Heart right ventricle (tissue), 16 donors: ENCODE measurements around the gene CBLIF. TPM values are rescaled to one million over a fixed set of nuclear protein-coding genes. Genes with fewer than 3 reads are reported as not detected.

ENCODE experiments used
- ATAC-seq, 8 donors: fragments of 200-7000 bp; cut with Tn5 transposase; one replicate each; pipeline ENCODE4 v1.9.1; 2020; ENCODE audit warnings: mild to moderate bottlenecking in 8 of 8, moderate library complexity in 8 of 8, moderate number of reproducible peaks in 1 of 8
- DNase-seq, 2 donors: peaks; one replicate each; pipeline ENCODE4 v3.0.0-alpha.2; 2020
- H3K27ac ChIP-seq, 10 donors: fragments of 200-600 bp; sonication (generic) in 2 of 10; one replicate each; pipeline versions ENCODE4 v1.5.0 to v1.8.0; 2020 to 2022; ENCODE audit warnings: mild to moderate bottlenecking in 3 of 10
- H3K27me3 ChIP-seq, 7 donors: fragments of 200-600 bp; one replicate each; pipeline ENCODE4 v1.8.0; 2021 to 2022; ENCODE audit warnings: mild to moderate bottlenecking in 2 of 7
- H3K36me3 ChIP-seq, 9 donors: fragments of 200-600 bp; sonication (generic) in 1 of 9; one replicate each; pipeline versions ENCODE4 v1.5.0 to v1.8.0; 2020 to 2022; ENCODE audit warnings: mild to moderate bottlenecking in 2 of 9
- H3K4me1 ChIP-seq, 9 donors: fragments of 200-600 bp; sonication (generic) in 1 of 9; one replicate each; pipeline versions ENCODE4 v1.5.0 to v1.8.0; 2020 to 2022; ENCODE audit warnings: mild to moderate bottlenecking in 4 of 9
- H3K4me3 ChIP-seq, 10 donors: fragments of 200-600 bp; sonication (generic) in 2 of 10; one replicate each; pipeline versions ENCODE4 v1.5.0 to v1.8.0; 2020 to 2022; ENCODE audit warnings: mild to moderate bottlenecking in 7 of 10, moderate library complexity in 2 of 10
- H3K9me3 ChIP-seq, 11 donors: fragments of 200-600 bp in 10 of 11; sonication (generic) in 2 of 11; one replicate each; pipeline versions ENCODE4 v1.5.0 to v1.8.0; 2013 to 2022; ENCODE audit warnings: mild to moderate bottlenecking in 2 of 11, control low read depth in 1 of 11, moderate library complexity in 1 of 11
- CTCF ChIP-seq, 9 donors: fragments of 200-600 bp; sonication (generic) in 2 of 9; IDR thresholded peaks; one replicate each; pipeline versions ENCODE4 v1.5.0 to v1.8.0; 2021 to 2022; ENCODE audit warnings: antibody characterized with exemption in 9 of 9, mild to moderate bottlenecking in 5 of 9, moderate library complexity in 1 of 9
- WGBS, 2 donors: extraction: QIAGEN DNeasy Blood & Tissue Kit; methylation state at CpG; one replicate each; pipeline ENCODE4 v1.1.7; 2013; ENCODE audit warnings: inconsistent platforms in 1 of 2; 5-methylcytosine and 5-hydroxymethylcytosine counted together
- intact Hi-C, 10 donors: fragments of 100-400 bp; cut with DNase I; formaldehyde crosslinking; loops; one replicate each; pipeline versions ENCODE4 v1.11.1 to v1.14.2; 2022
- polyA plus RNA-seq, 2 donors: library from polyadenylated mRNA; stranded (reverse); fragments of 200-250 nt; gene quantifications; one replicate each; pipeline ENCODE4 v1.2.3, GENCODE V29; 2013
- total RNA-seq, 10 donors: library from RNA; stranded (reverse); fragmentation: NEBNext Ultra II Directional in 3 of 10; extraction: Animal tissue kit (Norgen Biotek cat#: 25700) in 3 of 10; gene quantifications; one replicate each; pipeline versions ENCODE4 v1.2.1 to v1.2.4, GENCODE V29; 2021 to 2023
- donor health status: Arrhythmogenic right ventricular cardiomyopathy.
- donor health status: ischemic (EF 13 %, LVEDD 7.1; RV severe dilation, severe dysfunction).
- donor health status: healthy with polysubstance abuse.
- donor health status: DM: no; HTN: yes; CAD: no.
- donor health status: DM: no; HTN: no; CAD: no.
- donor health status: ischemic (EF 25% LVEDD 6.9; RV normal size, moderate dysfunction).
- donor health status: ischemic (EF 25% LVEDD 5.7; RV mildly dilated, moderate dysfunction).
- donor health status: healthy.
- donor health status: DM: yes; HTN: yes; CAD: no.
- donor health status: Ischemic cardiomyopathy.
- donor health status: ischemic (EF 35%, LVEDD 5.7; RV mildly dilated, moderate dysfunction).
- donor health status: nonischemic (EF 11% LVEDD 7.7; RV severe dilation, severe dysfunction).
- donor health status: DM: yes; HTN: yes; CAD: no.
- donor health status: PGD.
- donor health status: ischemic (EF 29% LVEDD 5.4; RV normal size, mild dysfunction).
- donor health status: nonischemic (EF 23%, LVEDD 6.1; RV moderate dilation, normal function).

CBLIF gene
- total and polyA plus RNA-seq, 12 donors = not detected

- intact Hi-C loops = loop anchor here in 1 of 10 donors (5.0 kb wide), 1 partner anchor 145 kb away; the partner anchor contains the start of gene PATL1
These were observed 33.1 kb downstream of the CBLIF start for GRCh38 chr11:59812220-59812619.

GRCh38 chr11:59810911-59811259 lies 34.4 kb downstream of the CBLIF start:
- intact Hi-C loops = loop anchor here in 1 of 10 donors (2.0 to 5.0 kb wide), 2 partner anchors 56 to 144 kb away; partner anchors contain the start of genes PATL1 and STX3
- peaks cover 0 to 35% (median 6%) of the 10 kb centered on the region in 9 donors for H3K36me3 ChIP-seq
- H3K27me3 ChIP-seq = no peaks in the 10 kb centered on the region
- 12 to 15% methylated on average over 8 of the region's 8 CpGs for WGBS, 2 donors
- DNase-seq (no peak), ATAC-seq (no peak)
- H3K27ac ChIP-seq = peak overlapping the region; percentile 62 to 91 (median 88)
- TF ChIP-seq CTCF (IDR thresholded peaks at IDR 0.05) = no peak
- H3K4me3 ChIP-seq = peak overlapping the region; percentile 82 to 97 (median 92)
- H3K9me3 ChIP-seq = no peaks in the 10 kb centered on the region
- peaks cover 0 to 20% (median 13%) of the 10 kb centered on the region in 9 donors for H3K4me1 ChIP-seq

More at GRCh38 chr11:59812220-59812619, 33.1 kb downstream of the CBLIF start:
- H3K4me1 ChIP-seq = peaks cover 0 to 20% (median 13%) of the 10 kb centered on the region in 9 donors
- ATAC-seq = no peak
- no peak overlapping the region for H3K4me3 ChIP-seq
- peaks cover 0 to 22% (median 0%) of the 10 kb centered on the region in 9 donors for H3K36me3 ChIP-seq
- 90 to 93% methylated on average over 2 of the region's 2 CpGs for whole genome bisulfite sequencing, 2 donors
- DNase-seq = no peak
- no peaks in the 10 kb centered on the region for H3K9me3 ChIP-seq
- H3K27me3 ChIP-seq = no peaks in the 10 kb centered on the region
- H3K27ac ChIP-seq = no peak overlapping the region
- TF ChIP-seq CTCF (IDR thresholded peaks at IDR 0.05) = no peak

- H3K4me1 ChIP-seq = peaks cover 0 to 20% (median 13%) of the 10 kb centered on the region in 9 donors
These were observed 34.9 kb downstream of the CBLIF start, which contains the start of gene MRPL16 for GRCh38 chr11:59810189-59810910. Gene MRPL16, minus strand, starts transcription at chr11:59810778. Its CDS starts 120 bp downstream, at chr11:59810658.

More at GRCh38 chr11:59810189-59810910, 34.9 kb downstream of the CBLIF start, which contains the start of gene MRPL16:
- peak within 1 kb of the TSS; percentile 82 to 97 (median 92) for H3K4me3 ChIP-seq
- DNase-seq = peak; percentile 85 to 88
- 1% methylated on average over 54 of the region's 54 CpGs for WGBS, 2 donors
- peak in 2 of 9 donors; percentile 17 to 23 for TF ChIP-seq CTCF (IDR thresholded peaks at IDR 0.05)
- H3K27me3 ChIP-seq = no peaks in the 10 kb centered on the region
- ATAC-seq = peak; percentile 97 to 99 (median 98)
- H3K27ac ChIP-seq = peak within 1 kb of the TSS; percentile 62 to 91 (median 88)
- H3K36me3 ChIP-seq = peaks cover 0 to 40% (median 10%) of the 10 kb centered on the region in 9 donors
- intact Hi-C loops = loop anchor here in 1 of 10 donors (2.0 to 5.0 kb wide), 2 partner anchors 56 to 143 kb away; partner anchors contain the start of genes PATL1 and STX3
- H3K9me3 ChIP-seq = no peaks in the 10 kb centered on the region
